GM12878 (cell line): ENCODE measurements around the gene PHACTR3. TPM values are rescaled to one million over a fixed set of nuclear protein-coding genes. Genes with fewer than 3 reads are reported as not detected.

Experiments
- ATAC-seq: fragments of 200-7000 bp; cut with Tn5 transposase; 3 replicates; pipeline ENCODE4 v1.9.1; 2020; ENCODE audit warnings: mild to moderate bottlenecking, moderate library complexity
- BruUV-seq: library from RNA; stranded (reverse); fragments of 400-500 nt; replicated peaks from 2 replicates; lab custom pipeline; 2021; lab: Mats Ljungman, UMichigan
- CTCF ChIA-PET: fragments of 300-600 bp; sonication (Branson Sonifier 250); formaldehyde crosslinking; extraction: SDS; loops from one replicate; lab custom pipeline; 2021; ENCODE audit warnings: inconsistent platforms; lab: Yijun Ruan, JAX
- POLR2A ChIA-PET: fragments of 350-600 bp; formaldehyde crosslinking; extraction: SDS; loops from one replicate; lab custom pipeline; 2021; ENCODE audit warnings: inconsistent platforms; lab: Charles Lee
- RAD21 ChIA-PET: fragments of 300-600 bp; sonication (Branson Sonifier 250); formaldehyde crosslinking; loops from one replicate; lab custom pipeline; 2023; ENCODE audit warnings: antibody characterized with exemption; ENCODE audit not compliant: unreplicated experiment; lab: Charles Lee
- SMC1A ChIA-PET: fragments of 300-600 bp; sonication (Branson Sonifier 250); formaldehyde crosslinking; loops from one replicate; lab custom pipeline; 2023; ENCODE audit not compliant: unreplicated experiment, uncharacterized antibody; lab: Charles Lee
- DNase-seq: peaks from one replicate; pipeline ENCODE4 v3.0.0-alpha.2; 2011; ENCODE audit warnings: low read depth, low spot score
- FAIRE-seq: peaks from 3 replicates; lab custom pipeline; 2011; peaks lifted over from hg19 to GRCh38; lab: Jason Lieb, UNC
- H2AFZ ChIP-seq: 2 replicates; pipeline ENCODE4 v1.6.0; 2011; ENCODE audit warnings: low read depth, low read length, control low read depth; ENCODE audit not compliant: control insufficient read depth
- H3K27ac ChIP-seq: 2 replicates; pipeline ENCODE4 v1.5.1; 2011; ENCODE audit warnings: control low read depth; ENCODE audit not compliant: control insufficient read depth, insufficient read depth
- H3K27me3 ChIP-seq, 2 experiments: replicated peaks in 1 of 2; 2 replicates each; pipeline versions ENCODE4 v1.6.0 to v1.6.1; 2011; ENCODE audit warnings: low read length in 1 of 2; ENCODE audit not compliant: control insufficient read depth in 2 of 2, insufficient read depth in 2 of 2
- H3K36me3 ChIP-seq, 2 experiments: 2 replicates each; pipeline ENCODE4 v1.5.1; 2011; ENCODE audit warnings: low read length in 1 of 2; ENCODE audit not compliant: control insufficient read depth in 2 of 2, insufficient read depth in 2 of 2
- H3K4me1 ChIP-seq: 2 replicates; pipeline ENCODE4 v1.6.1; 2011; ENCODE audit warnings: mild to moderate bottlenecking, low read length, moderate library complexity, mixed read lengths; ENCODE audit not compliant: control insufficient read depth, insufficient read depth
- H3K4me2 ChIP-seq: 2 replicates; pipeline ENCODE4 v1.6.0; 2011; ENCODE audit warnings: control low read depth; ENCODE audit not compliant: control insufficient read depth, insufficient read depth
- H3K4me3 ChIP-seq: fragments of 200-600 bp; sonication (generic); 2 replicates; pipeline ENCODE4 v1.5.1; 2016
- H3K79me2 ChIP-seq: 2 replicates; pipeline ENCODE4 v1.6.0; 2011; ENCODE audit warnings: low read length; ENCODE audit not compliant: control insufficient read depth, insufficient read depth
- H3K9ac ChIP-seq: 2 replicates; pipeline ENCODE4 v1.8.0; 2011; ENCODE audit warnings: low read length, control low read depth, mixed read lengths; ENCODE audit not compliant: control insufficient read depth, insufficient read depth
- H3K9me3 ChIP-seq: replicated peaks from 3 replicates; pipeline ENCODE4 v1.5.1; 2011; ENCODE audit warnings: mild to moderate bottlenecking, low read length; ENCODE audit not compliant: control insufficient read depth, insufficient read depth
- H4K20me1 ChIP-seq: 2 replicates; pipeline ENCODE4 v1.6.0; 2011; ENCODE audit not compliant: control insufficient read depth, insufficient read depth
- EED ChIP-seq: sonication (generic); IDR thresholded peaks from 2 replicates; pipeline ENCODE4 v1.6.1; 2016; ENCODE audit warnings: antibody characterized with exemption, low read depth
- FOXK2 ChIP-seq: fragments of 450-650 bp; IDR thresholded peaks from 2 replicates; pipeline ENCODE4 v1.6.1; 2017; ENCODE audit warnings: mild to moderate bottlenecking, moderate library complexity
- IRF5 ChIP-seq: fragments of 450-650 bp; IDR thresholded peaks from 2 replicates; pipeline ENCODE4 v1.6.1; 2017; ENCODE audit warnings: borderline replicate concordance
- MTA2 ChIP-seq: fragments of 450-650 bp; IDR thresholded peaks from 2 replicates; pipeline ENCODE4 v1.6.1; 2016; ENCODE audit warnings: low read depth, mild to moderate bottlenecking, moderate library complexity
- MYC ChIP-seq: IDR thresholded peaks from 2 replicates; pipeline ENCODE4 v1.6.1; 2011; ENCODE audit warnings: mild to moderate bottlenecking, low read length, moderate library complexity, inconsistent platforms; ENCODE audit not compliant: insufficient read depth, insufficient replicate concordance, insufficient read length, severe bottlenecking
- NR2C2 ChIP-seq: IDR thresholded peaks from 2 replicates; pipeline ENCODE4 v1.6.1; 2011; ENCODE audit warnings: borderline replicate concordance, low read depth; ENCODE audit not compliant: control insufficient read depth, insufficient read length
- ZBTB11 ChIP-seq: fragments of 450-650 bp; formaldehyde crosslinking; IDR thresholded peaks from 2 replicates; pipeline ENCODE4 v1.5.0; 2022; ENCODE audit warnings: mild to moderate bottlenecking, missing genetic modification characterization
- WGBS: methylation state at CpG from one replicate; pipeline ENCODE4 v1.1.6; 2016; ENCODE audit warnings: low lambda C conversion rate; ENCODE audit not compliant: insufficient replicate concordance, insufficient coverage; ENCODE audit errors: missing lambda C conversion rate; 5-methylcytosine and 5-hydroxymethylcytosine counted together
- in situ Hi-C: fragments of 300-500 bp; cut with MboI; formaldehyde crosslinking; loops from 9 replicates; pipeline ENCODE4 v1.14.3; 2018; ENCODE audit warnings: mixed read lengths
- intact Hi-C: fragments of 100-400 bp; cut with micrococcal nuclease; formaldehyde crosslinking; loops from one replicate; pipeline ENCODE4 v1.14.2; 2022; ENCODE audit not compliant: unreplicated experiment
- polyA plus RNA-seq, 11 experiments: library from polyadenylated mRNA; depleted of rRNA in 4 of 11; unstranded in 6 of 11; stranded (reverse) in 5 of 11; fragments of >200 nt; fragmentation: Nextera tagmentation in 4 of 11; fragmentation: Illumina TruSeq in 1 of 11; extraction: Ambion mirVana in 4 of 11; extraction: Trizol in 1 of 11; gene quantifications; 1 replicate in 1 of 11; 2 replicates in 10 of 11; pipeline versions ENCODE4 v1.2.1 to v1.2.3, GENCODE V29; 2011 to 2016; ENCODE audit warnings: inconsistent platforms in 2 of 11, missing spikeins in 2 of 11, low read depth in 1 of 11
- total RNA-seq, 4 experiments: library from RNA; depleted of rRNA in 3 of 4; stranded (reverse); fragments of >200 nt in 3 of 4; fragmentation: Illumina TruSeq in 1 of 4; extraction: Trizol in 1 of 4; gene quantifications; 2 replicates each; pipeline versions ENCODE4 v1.2.1 to v1.2.3, GENCODE V29; 2013 to 2021

Gene PHACTR3
- total and polyA plus RNA-seq, 10 of the 15 experiments (the other 5 are each of a cell fraction or from before 2014, with no cell fraction given), result 0.17 to 2.7 (median 0.27) TPM; not detected in 1

DNA sequence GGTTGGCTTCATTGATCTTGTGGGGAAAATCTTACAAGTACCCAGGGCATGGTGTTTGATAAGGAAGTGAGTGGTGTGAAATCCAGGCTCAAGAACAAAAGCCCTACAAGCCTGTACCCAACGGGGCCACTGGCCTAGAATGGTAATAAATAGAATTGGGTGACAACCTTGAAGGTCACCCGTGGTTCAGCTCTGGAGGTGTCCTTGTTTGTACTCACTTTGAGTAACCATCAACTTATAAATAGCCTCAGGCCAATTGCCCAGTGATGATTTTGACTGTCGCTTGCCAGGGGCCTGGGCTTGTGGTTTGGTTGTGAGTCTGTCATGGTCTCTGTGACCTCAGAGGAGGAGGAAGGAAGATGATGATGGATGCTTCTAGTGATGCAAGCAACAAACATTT, 87.8 kb downstream of the PHACTR3 start:
- no peak for FAIRE-seq
- no peaks in the 10 kb centered on the region for H3K79me2 ChIP-seq
- BruUV-seq, result no TSS peak
- no peaks in the 10 kb centered on the region for H3K4me1 ChIP-seq
- intact Hi-C loops (no loop called here), in situ Hi-C loops (no loop called here)
- no peak overlapping the region for H3K4me3 ChIP-seq
- no peak overlapping the region for H3K27ac ChIP-seq
- H2AFZ ChIP-seq, result no peak overlapping the region
- no peaks in the 10 kb centered on the region for H3K9me3 ChIP-seq
- 0% methylated on average over 3 of the region's 3 CpGs for WGBS
- RAD21 ChIA-PET, result no interaction called here
- H3K36me3 ChIP-seq, result no peaks in the 10 kb centered on the region
- H3K4me2 ChIP-seq, result no peak overlapping the region
- DNase-seq, result no peak
- H4K20me1 ChIP-seq, result no peaks in the 10 kb centered on the region
- no peak for ATAC-seq
- POLR2A ChIA-PET, result no interaction called here
- no peak overlapping the region for H3K9ac ChIP-seq
- CTCF ChIA-PET, result no interaction called here
- TF ChIP-seq FOXK2 (no peak), NR2C2 (no peak), EED (no peak), IRF5 (no peak), MTA2 (no peak)
- TF ChIP-seq, all 136 proteins: peak for 0
- no peaks in the 10 kb centered on the region for H3K27me3 ChIP-seq
- SMC1A ChIA-PET, result no interaction called here

DNA sequence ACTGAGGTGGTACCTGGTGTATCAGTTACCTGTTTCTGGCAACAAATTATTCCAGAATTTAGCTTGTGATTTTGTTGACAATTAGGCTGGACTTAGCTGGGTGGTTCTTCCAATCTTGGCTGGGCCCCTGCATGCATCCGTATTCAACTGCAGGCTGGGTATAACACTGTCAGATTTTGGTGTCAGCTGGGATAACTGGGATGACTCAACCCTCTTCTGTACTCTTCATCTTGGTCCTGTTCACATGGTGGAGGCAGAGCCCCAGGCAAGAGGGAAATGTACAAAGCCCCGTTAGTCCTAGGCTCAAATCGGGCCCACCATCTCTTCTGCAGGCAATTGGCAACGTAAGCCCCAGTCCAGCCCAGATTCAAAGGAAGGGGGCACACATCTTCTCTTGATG, 89.2 kb downstream of the PHACTR3 start:
- TF ChIP-seq MYC, result no peak
- no peak for TF ChIP-seq ZBTB11
- ATAC-seq, result no peak
- POLR2A ChIA-PET, result no interaction called here

More for the DNA sequence above, 89.2 kb downstream of the PHACTR3 start:
- Histone ChIP-seq H4K20me1 (no peaks in the 10 kb centered on the region), H3K36me3 (no peaks in the 10 kb centered on the region), H3K4me3 (no peak overlapping the region), H3K4me2 (no peak overlapping the region), H3K4me1 (no peaks in the 10 kb centered on the region), H3K27me3 (no peaks in the 10 kb centered on the region), H3K9ac (no peak overlapping the region), H3K9me3 (no peaks in the 10 kb centered on the region), H3K79me2 (no peaks in the 10 kb centered on the region), H3K27ac (no peak overlapping the region), H2AFZ (no peak overlapping the region)
- RAD21 ChIA-PET, result no interaction called here
- SMC1A ChIA-PET, result no interaction called here
- BruUV-seq, result no TSS peak
- FAIRE-seq (no peak), DNase-seq (no peak)
- intact Hi-C loops, result no loop called here
- WGBS, result 30% methylated on average over 4 of the region's 4 CpGs
- CTCF ChIA-PET, result no interaction called here
- in situ Hi-C loops, result no loop called here
